Head of caudate nucleus (tissue), 42 donors: ENCODE measurements around the gene NANOG.
A peak's percentile ranks its signal among the peaks of the same experiment; 100 is the strongest.
"Not testable (repeated sequence)": the region's sequence is repeated elsewhere in the genome, so short reads cannot be mapped to it uniquely, and the experiment has no call there.

Source experiments
- DNase-seq, 42 donors: peaks; one replicate each; pipeline versions ENCODE4 v3.0.0 to v3.0.0-alpha.2; 2020 to 2021; ENCODE audit warnings: mixed read lengths in 7 of 42
- intact Hi-C: fragments of 100-400 bp; cut with DNase I; formaldehyde crosslinking; loops from one replicate; pipeline ENCODE4 v1.15.0; 2022

The NANOG gene

GRCh38 chr12:7797698-7798398, 8.6 kb downstream of the NANOG start:
- intact Hi-C loops = no loop called here
- no peak for DNase-seq

- intact Hi-C loops, DNase-seq: not testable (repeated sequence)
Observed at GRCh38 chr12:7798750-7799308, 9.6 kb downstream of the NANOG start.

GRCh38 chr12:7801460-7801859, 12.3 kb downstream of the NANOG start:
- no peak for DNase-seq
- intact Hi-C loops = no loop called here

- DNase-seq, intact Hi-C loops: not testable (repeated sequence)
Observed at GRCh38 chr12:7806319-7806718, 17.1 kb downstream of the NANOG start.

GRCh38 chr12:7806863-7807487, 17.8 kb downstream of the NANOG start:
- peak; percentile 12 to 85 (median 68) for DNase-seq
- intact Hi-C loops = no loop called here

GRCh38 chr12:7825754-7826153, 36.6 kb downstream of the NANOG start:
- intact Hi-C loops, DNase-seq: not testable (repeated sequence)

GRCh38 chr12:7829737-7830136, 40.5 kb downstream of the NANOG start:
- intact Hi-C loops, DNase-seq: not testable (repeated sequence)

GRCh38 chr12:7832059-7832696, 43.0 kb downstream of the NANOG start:
- intact Hi-C loops = no loop called here

GRCh38 chr12:7833201-7833600, 44.0 kb downstream of the NANOG start:
- intact Hi-C loops, DNase-seq: not testable (repeated sequence)

More at GRCh38 chr12:7832059-7832696, 43.0 kb downstream of the NANOG start:
- peak in 12 of 42 donors; percentile 4 to 57 (median 23) for DNase-seq

- no peak for DNase-seq
- intact Hi-C loops = no loop called here
Observed at GRCh38 chr12:7833831-7834230, 44.6 kb downstream of the NANOG start.

- intact Hi-C loops = no loop called here
- no peak for DNase-seq
Observed at GRCh38 chr12:7834701-7835100, 45.5 kb downstream of the NANOG start.

GRCh38 chr12:7835116-7835515, 45.9 kb downstream of the NANOG start:
- DNase-seq = no peak
- intact Hi-C loops = no loop called here

- intact Hi-C loops = no loop called here
- DNase-seq = no peak
Observed at GRCh38 chr12:7835766-7836165, 46.6 kb downstream of the NANOG start.

GRCh38 chr12:7837366-7837765, 48.2 kb downstream of the NANOG start:
- intact Hi-C loops = no loop called here
- DNase-seq = no peak

GRCh38 chr12:7839226-7839625, 50.0 kb downstream of the NANOG start:
- intact Hi-C loops = not testable (repeated sequence)
- peak in 40 of 42 donors; percentile 14 to 78 (median 52) for DNase-seq

- DNase-seq, intact Hi-C loops: not testable (repeated sequence)
Observed at GRCh38 chr12:7839848-7840247, 50.6 kb downstream of the NANOG start.

GRCh38 chr12:7842444-7842843, 53.2 kb downstream of the NANOG start:
- intact Hi-C loops = not testable (repeated sequence)

GRCh38 chr12:7843149-7843548, 53.9 kb downstream of the NANOG start:
- intact Hi-C loops = not testable (repeated sequence)
- peak in 1 of 42 donors; percentile 9 for DNase-seq

More at GRCh38 chr12:7842444-7842843, 53.2 kb downstream of the NANOG start:
- not testable (repeated sequence) for DNase-seq

GRCh38 chr12:7843583-7843982, 54.4 kb downstream of the NANOG start:
- intact Hi-C loops, DNase-seq: not testable (repeated sequence)

- intact Hi-C loops = no loop called here
- DNase-seq = no peak
Observed at GRCh38 chr12:7844116-7844515, 54.9 kb downstream of the NANOG start.
